ENCODE results near the gene TMC4.

- TF ChIP-seq, protein P1, sequence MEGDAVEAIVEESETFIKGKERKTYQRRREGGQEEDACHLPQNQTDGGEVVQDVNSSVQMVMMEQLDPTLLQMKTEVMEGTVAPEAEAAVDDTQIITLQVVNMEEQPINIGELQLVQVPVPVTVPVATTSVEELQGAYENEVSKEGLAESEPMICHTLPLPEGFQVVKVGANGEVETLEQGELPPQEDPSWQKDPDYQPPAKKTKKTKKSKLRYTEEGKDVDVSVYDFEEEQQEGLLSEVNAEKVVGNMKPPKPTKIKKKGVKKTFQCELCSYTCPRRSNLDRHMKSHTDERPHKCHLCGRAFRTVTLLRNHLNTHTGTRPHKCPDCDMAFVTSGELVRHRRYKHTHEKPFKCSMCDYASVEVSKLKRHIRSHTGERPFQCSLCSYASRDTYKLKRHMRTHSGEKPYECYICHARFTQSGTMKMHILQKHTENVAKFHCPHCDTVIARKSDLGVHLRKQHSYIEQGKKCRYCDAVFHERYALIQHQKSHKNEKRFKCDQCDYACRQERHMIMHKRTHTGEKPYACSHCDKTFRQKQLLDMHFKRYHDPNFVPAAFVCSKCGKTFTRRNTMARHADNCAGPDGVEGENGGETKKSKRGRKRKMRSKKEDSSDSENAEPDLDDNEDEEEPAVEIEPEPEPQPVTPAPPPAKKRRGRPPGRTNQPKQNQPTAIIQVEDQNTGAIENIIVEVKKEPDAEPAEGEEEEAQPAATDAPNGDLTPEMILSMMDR (IDR thresholded peaks at IDR 0.05) = no peak
- TF ChIP-seq POLR2A (IDR thresholded peaks at IDR 0.05) = no peak
These were observed 20.0 kb downstream of the TMC4 start for GRCh38 chr19:54152878-54153524.

All from Peyer's patch (tissue), 4 donors.